ENCODE measurements around the gene TMC7.

GRCh38 chr16:19085679-19086200 lies 102.0 kb downstream of the TMC7 start:
- TF ChIP-seq CTCF (IDR thresholded peaks at IDR 0.05; ENCODE audit: insufficient read depth, low read length) (no peak), POLR2AphosphoS5 (IDR thresholded peaks at IDR 0.05; ENCODE audit: low read depth) (no peak)
